ENCODE data around the gene RIN2. TPM values are rescaled to one million over a fixed set of nuclear protein-coding genes. Genes with fewer than 3 reads are reported as not detected.

Gene RIN2
- total and polyA plus RNA-seq, 9 of the 15 experiments (the other 6 are each of a cell fraction or from before 2014, with no cell fraction given): 0.09 TPM; not detected in 8

GRCh38 chr20:19749618-19750071, 8.4 kb upstream of the RIN2 start (continued):
- TF ChIP-seq CHD7 (IDR thresholded peaks at IDR 0.05; ENCODE audit: low read depth, low read length) (no peak), RBM22 (IDR thresholded peaks at IDR 0.05; ENCODE audit: low read depth, low read length, poor library complexity, severe bottlenecking) (no peak), ZNF583 (CRISPR knock-in tag; IDR thresholded peaks at IDR 0.05) (no peak), STAG1 (CRISPR knock-in tag; IDR thresholded peaks at IDR 0.05; ENCODE audit: borderline replicate concordance) (no peak), MGA (IDR thresholded peaks at IDR 0.05) (no peak)
